ENCODE measurements around the gene MIER1. TPM values are rescaled to one million over a fixed set of nuclear protein-coding genes. Genes with fewer than 3 reads are reported as not detected.
"Not testable (repeated sequence)": the region's sequence is repeated elsewhere in the genome, so short reads cannot be mapped to it uniquely, and the experiment has no call there.

MIER1 gene
- 10 to 100 TPM; 16.9 to 56.4 (median 28.5) TPM for total RNA-seq

DNA sequence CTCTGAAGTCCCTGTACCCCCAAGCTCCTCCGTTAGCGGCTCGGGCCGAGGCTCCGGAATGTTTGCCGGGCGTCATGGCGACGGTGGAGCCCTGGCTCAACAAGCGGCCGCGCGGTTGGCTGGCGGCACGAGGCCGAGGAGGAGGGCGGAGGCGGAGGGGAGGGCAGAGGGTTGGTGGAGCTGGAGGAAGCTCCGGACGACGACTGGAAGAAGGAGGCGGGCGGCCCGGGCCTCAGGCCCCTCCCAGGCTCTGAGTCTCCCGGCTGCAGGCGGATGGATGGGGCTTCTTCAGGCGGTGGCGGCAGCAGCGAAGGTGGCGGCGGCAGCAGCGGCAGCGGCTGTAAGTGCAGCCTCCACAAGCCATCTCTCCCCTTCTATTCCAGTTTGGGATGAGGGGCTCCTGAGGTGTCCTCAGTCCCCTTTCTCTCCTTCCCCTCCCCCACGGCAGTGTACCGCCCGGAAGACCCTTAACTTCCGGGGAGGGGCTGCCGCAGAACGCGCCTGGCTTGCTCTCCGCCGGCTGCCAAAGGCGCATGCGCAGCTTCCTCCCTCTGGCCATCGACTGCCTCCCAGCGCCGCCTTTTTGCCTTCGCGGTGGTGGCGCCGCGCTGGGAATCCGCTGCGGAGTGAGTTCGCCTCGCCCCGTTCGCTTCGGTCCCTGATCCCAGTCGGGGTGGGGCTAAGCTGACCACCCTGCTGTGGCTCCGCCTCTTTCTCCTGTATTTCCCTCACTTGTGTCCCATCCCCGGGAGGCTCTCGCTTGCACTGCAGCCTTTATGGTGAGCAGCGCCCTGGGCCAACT lies at the start of gene MIER1, which contains the start of gene DNAI4:
MIER1 (plus strand) TSS at position 235 of the 802 bp plus-strand sequence; CDS start at position 274, 39 bp downstream.
DNAI4 (minus strand) TSS at position 101 of the 802 bp plus-strand sequence; CDS start at position 76, 25 bp downstream.
- TF ChIP-seq EP300 (IDR thresholded peaks at IDR 0.05), result peak in 1 of 4 donors; percentile 41
- TF ChIP-seq, protein P1, sequence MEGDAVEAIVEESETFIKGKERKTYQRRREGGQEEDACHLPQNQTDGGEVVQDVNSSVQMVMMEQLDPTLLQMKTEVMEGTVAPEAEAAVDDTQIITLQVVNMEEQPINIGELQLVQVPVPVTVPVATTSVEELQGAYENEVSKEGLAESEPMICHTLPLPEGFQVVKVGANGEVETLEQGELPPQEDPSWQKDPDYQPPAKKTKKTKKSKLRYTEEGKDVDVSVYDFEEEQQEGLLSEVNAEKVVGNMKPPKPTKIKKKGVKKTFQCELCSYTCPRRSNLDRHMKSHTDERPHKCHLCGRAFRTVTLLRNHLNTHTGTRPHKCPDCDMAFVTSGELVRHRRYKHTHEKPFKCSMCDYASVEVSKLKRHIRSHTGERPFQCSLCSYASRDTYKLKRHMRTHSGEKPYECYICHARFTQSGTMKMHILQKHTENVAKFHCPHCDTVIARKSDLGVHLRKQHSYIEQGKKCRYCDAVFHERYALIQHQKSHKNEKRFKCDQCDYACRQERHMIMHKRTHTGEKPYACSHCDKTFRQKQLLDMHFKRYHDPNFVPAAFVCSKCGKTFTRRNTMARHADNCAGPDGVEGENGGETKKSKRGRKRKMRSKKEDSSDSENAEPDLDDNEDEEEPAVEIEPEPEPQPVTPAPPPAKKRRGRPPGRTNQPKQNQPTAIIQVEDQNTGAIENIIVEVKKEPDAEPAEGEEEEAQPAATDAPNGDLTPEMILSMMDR (IDR thresholded peaks at IDR 0.05), result peak; percentile 19 to 77 (median 51)
- TF ChIP-seq POLR2AphosphoS5 (IDR thresholded peaks at IDR 0.05), result peak; percentile 78 to 83
- TF ChIP-seq POLR2A (IDR thresholded peaks at IDR 0.05), result peak in 3 of 4 donors; percentile 57 to 78 (median 68)
- Histone ChIP-seq H3K27me3 (no peaks in the 10 kb centered on the region), H3K4me1 (peaks cover 25 to 27% (median 26%) of the 10 kb centered on the region in 4 donors), H3K36me3 (no peaks in the 10 kb centered on the region), H3K9me3 (no peaks in the 10 kb centered on the region), H3K27ac (peak within 1 kb of the TSS; percentile 89 to 96 (median 92)), H3K4me3 (peak within 1 kb of the TSS; percentile 65 to 88 (median 85))
- ATAC-seq (ENCODE audit: low FRiP score in 2 of 2) (peak; percentile 99 to 100), DNase-seq (peak; percentile 98 to 99)
- 1% methylated on average over 18 to 62 of the region's 64 CpGs for WGBS, 2 donors

DNA sequence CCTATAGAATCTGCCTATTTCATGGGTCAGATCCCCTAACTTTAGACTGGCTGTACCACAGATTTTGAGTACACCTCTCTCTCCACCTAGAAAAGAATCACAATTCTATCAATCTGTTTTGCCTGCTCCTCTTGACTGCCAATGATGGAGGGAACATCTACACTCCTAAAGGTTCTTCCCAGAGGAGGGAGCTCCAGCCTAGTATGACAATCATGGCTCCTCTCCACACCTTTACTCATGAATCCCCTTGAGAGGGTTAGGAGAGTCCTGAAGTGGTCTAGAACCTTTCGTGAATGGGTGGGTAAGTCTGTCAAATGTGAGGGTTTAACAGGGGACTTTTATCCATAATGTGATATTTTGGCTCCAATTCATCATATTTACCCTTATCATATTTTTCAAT lies 48.1 kb upstream of the MIER1 start:
- 62 to 86% methylated on average over 1 of the region's 1 CpG for WGBS, 2 donors
- no peak for ATAC-seq (ENCODE audit: low FRiP score in 2 of 2)
- Histone ChIP-seq H3K9me3 (no peaks in the 10 kb centered on the region), H3K27ac (no peak overlapping the region), H3K4me3 (no peak overlapping the region), H3K27me3 (no peaks in the 10 kb centered on the region), H3K36me3 (no peaks in the 10 kb centered on the region), H3K4me1 (no peaks in the 10 kb centered on the region)
- no peak for TF ChIP-seq POLR2AphosphoS5 (IDR thresholded peaks at IDR 0.05)
- TF ChIP-seq EP300 (IDR thresholded peaks at IDR 0.05), result no peak
- TF ChIP-seq POLR2A (IDR thresholded peaks at IDR 0.05), result no peak
- TF ChIP-seq, protein P1 (IDR thresholded peaks at IDR 0.05), result no peak
- DNase-seq, result no peak

DNA sequence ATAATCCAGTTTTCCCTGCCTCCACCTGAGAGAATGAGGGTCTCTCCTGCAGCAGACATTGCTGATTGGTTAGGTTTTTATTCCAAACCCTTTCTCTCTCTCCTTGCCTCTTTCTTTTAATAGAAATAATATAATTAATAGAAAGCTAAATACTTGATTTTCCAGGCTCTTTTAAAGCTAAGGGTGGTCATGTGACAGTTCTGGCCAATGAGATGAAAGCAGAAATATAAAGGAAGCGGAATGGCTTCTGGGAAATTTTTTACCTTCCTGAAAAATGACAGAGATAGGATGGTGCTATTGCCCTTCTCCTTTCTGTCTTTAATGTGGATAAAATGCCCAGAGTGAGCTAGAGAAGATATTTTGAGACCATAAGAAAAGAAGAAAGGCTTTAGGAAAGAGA lies 35.8 kb upstream of the MIER1 start:
- 95 to 97% methylated on average over 1 of the region's 1 CpG for WGBS, 2 donors
- Histone ChIP-seq H3K27ac (no peak overlapping the region), H3K36me3 (no peaks in the 10 kb centered on the region), H3K4me3 (no peak overlapping the region), H3K9me3 (no peaks in the 10 kb centered on the region), H3K4me1 (no peaks in the 10 kb centered on the region), H3K27me3 (no peaks in the 10 kb centered on the region)
- DNase-seq (no peak), ATAC-seq (ENCODE audit: low FRiP score in 2 of 2) (no peak)
- no peak for TF ChIP-seq EP300 (IDR thresholded peaks at IDR 0.05)
- TF ChIP-seq POLR2A (IDR thresholded peaks at IDR 0.05), result no peak
- no peak for TF ChIP-seq POLR2AphosphoS5 (IDR thresholded peaks at IDR 0.05)

DNA sequence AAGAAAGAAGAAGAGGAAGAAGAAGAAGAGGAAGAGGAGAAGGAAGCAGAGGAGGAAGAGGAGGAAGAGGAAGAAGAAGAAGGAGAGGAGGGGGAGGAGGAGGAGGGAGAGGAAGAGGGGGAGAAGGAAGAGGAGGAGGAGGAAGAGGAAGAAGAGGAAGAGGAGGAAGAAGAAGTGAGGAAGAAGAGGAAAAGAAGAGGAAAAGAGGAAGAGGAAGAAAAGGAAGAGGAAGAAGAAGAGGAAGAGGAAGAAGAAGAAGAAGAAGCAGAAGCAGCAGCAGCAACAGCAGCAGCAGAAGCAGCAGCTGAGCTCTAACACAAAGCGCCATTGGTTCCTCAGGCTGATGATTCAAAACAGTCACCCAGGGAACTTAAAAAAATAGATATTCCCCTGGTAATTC lies 34.2 kb upstream of the MIER1 start:
- 88 to 92% methylated on average over 1 of the region's 1 CpG for WGBS, 2 donors
- no peaks in the 10 kb centered on the region for H3K27me3 ChIP-seq
- no peak for ATAC-seq (ENCODE audit: low FRiP score in 2 of 2)
- no peaks in the 10 kb centered on the region for H3K36me3 ChIP-seq
- TF ChIP-seq POLR2AphosphoS5 (IDR thresholded peaks at IDR 0.05) (no peak), EP300 (IDR thresholded peaks at IDR 0.05) (no peak), POLR2A (IDR thresholded peaks at IDR 0.05) (no peak)
- TF ChIP-seq, protein P1 (IDR thresholded peaks at IDR 0.05), result no peak
- H3K4me3 ChIP-seq, result no peak overlapping the region
- H3K4me1 ChIP-seq, result no peaks in the 10 kb centered on the region
- no peaks in the 10 kb centered on the region for H3K9me3 ChIP-seq
- no peak overlapping the region for H3K27ac ChIP-seq
- DNase-seq, result no peak

DNA sequence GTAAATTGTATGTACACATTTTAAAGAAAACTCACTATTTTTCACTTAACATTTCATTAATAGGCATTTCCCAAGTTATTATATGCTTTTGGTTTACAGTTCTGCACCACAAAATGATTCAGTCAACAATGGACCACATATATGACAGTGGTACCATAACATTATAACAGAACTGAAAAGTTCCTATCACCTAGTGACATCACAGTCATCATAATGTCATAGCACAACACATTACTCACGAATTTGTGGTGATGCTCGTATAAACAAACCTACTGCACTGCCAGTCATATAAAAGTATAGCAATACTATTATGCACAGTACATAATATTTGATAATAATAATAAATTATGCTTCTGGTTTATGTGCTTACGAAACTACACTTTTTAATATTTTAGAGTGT lies 31.1 kb upstream of the MIER1 start:
- Histone ChIP-seq H3K36me3 (no peaks in the 10 kb centered on the region), H3K4me1 (no peaks in the 10 kb centered on the region), H3K27ac (no peak overlapping the region), H3K9me3 (no peaks in the 10 kb centered on the region), H3K4me3 (no peak overlapping the region), H3K27me3 (no peaks in the 10 kb centered on the region)
- WGBS, 2 donors, result 93 to 96% methylated on average over 3 of the region's 3 CpGs
- no peak for DNase-seq
- no peak for ATAC-seq (ENCODE audit: low FRiP score in 2 of 2)
- TF ChIP-seq POLR2AphosphoS5 (IDR thresholded peaks at IDR 0.05) (no peak), POLR2A (IDR thresholded peaks at IDR 0.05) (no peak), EP300 (IDR thresholded peaks at IDR 0.05) (no peak)
- TF ChIP-seq, protein P1 (IDR thresholded peaks at IDR 0.05), result no peak

DNA sequence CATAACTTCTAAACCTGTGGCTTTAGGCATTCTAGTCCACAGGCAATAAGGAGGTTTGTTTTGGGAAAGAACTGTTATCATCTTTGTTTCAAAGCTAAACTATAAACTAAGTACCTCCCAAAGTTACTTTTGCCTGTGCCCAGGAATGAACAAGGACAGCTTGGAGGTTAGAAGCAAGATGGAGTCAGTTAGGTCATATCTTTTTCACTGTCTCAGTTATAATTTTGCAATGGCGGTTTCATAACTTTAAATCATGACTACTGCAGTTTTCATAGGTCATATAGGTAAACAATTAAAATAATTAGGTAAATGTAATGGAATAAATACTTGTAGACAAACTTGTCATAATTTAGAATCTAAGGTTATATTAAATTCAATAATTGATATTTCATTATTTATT lies 9.6 kb upstream of the MIER1 start:
- H3K4me1 ChIP-seq; H3K27ac ChIP-seq; H3K27me3 ChIP-seq; DNase-seq; H3K9me3 ChIP-seq; ATAC-seq (ENCODE audit: low FRiP score in 2 of 2); H3K36me3 ChIP-seq; H3K4me3 ChIP-seq: not testable (repeated sequence)
- 96 to 100% methylated on average over 1 of the region's 1 CpG for WGBS, 2 donors

Data from upper lobe of left lung (tissue), 6 donors.